Activated naive CD8-positive, alpha-beta T cell treated with anti-CD3 and anti-CD28 coated beads, Interleukin-2, amount 10 ng/mL, durations not matched to agents 7 days and 5 days (primary cell): ENCODE results near the gene RAB3GAP1. TPM values are rescaled to one million over a fixed set of nuclear protein-coding genes. Genes with fewer than 3 reads are reported as not detected.
A peak's percentile ranks its signal among the peaks of the same experiment; 100 is the strongest.
"Not testable (repeated sequence)": the region's sequence is repeated elsewhere in the genome, so short reads cannot be mapped to it uniquely, and the experiment has no call there.

Experiments
- ATAC-seq: fragments of 150-1000 bp; cut with Tn5 transposase; one replicate; pipeline ENCODE4 v1.10.0; 2021; ENCODE audit warnings: low read depth, moderate library complexity
- POLR2A ChIA-PET: fragments of 350-600 bp; sonication (Branson Sonifier 250); formaldehyde crosslinking; loops from one replicate; lab custom pipeline; 2021; ENCODE audit warnings: antibody characterized with exemption; lab: Charles Lee
- DNase-seq: peaks from one replicate; pipeline ENCODE4 v3.0.0; 2021
- H3K27ac Mint-ChIP-seq: one replicate; pipeline ENCODE4 v1.8.0; 2022; ENCODE audit warnings: mild to moderate bottlenecking, mixed read lengths
- H3K27me3 Mint-ChIP-seq: one replicate; pipeline ENCODE4 v1.8.0; 2022; ENCODE audit warnings: mild to moderate bottlenecking, moderate library complexity, mixed read lengths
- H3K36me3 Mint-ChIP-seq: one replicate; pipeline ENCODE4 v1.8.0; 2021; ENCODE audit warnings: mild to moderate bottlenecking, mixed read lengths
- H3K4me1 Mint-ChIP-seq: one replicate; pipeline ENCODE4 v1.8.0; 2021; ENCODE audit warnings: mixed read lengths
- H3K4me3 Mint-ChIP-seq: one replicate; pipeline ENCODE4 v1.8.0; 2022; ENCODE audit warnings: mild to moderate bottlenecking, moderate library complexity, mixed read lengths
- H3K9me3 Mint-ChIP-seq: one replicate; pipeline ENCODE4 v1.8.0; 2021; ENCODE audit warnings: mixed read lengths
- total RNA-seq, 2 experiments: library from RNA; stranded (reverse); gene quantifications; one replicate each; pipeline ENCODE4 v1.2.3, GENCODE V29; 2021

Gene RAB3GAP1
- total RNA-seq, 2 experiments from 2014 or later: 22.9 to 24.0 TPM

- Mint-ChIP-seq H3K27me3 (no peaks in the 10 kb centered on the region), H3K9me3 (peaks cover 1% of the 10 kb centered on the region), H3K4me1 (peaks cover 21% of the 10 kb centered on the region), H3K4me3 (peak overlapping the region; percentile 67), H3K27ac (peak overlapping the region; percentile 33), H3K36me3 (peaks cover 40% of the 10 kb centered on the region)
- ATAC-seq: no peak
- no peak for DNase-seq
- POLR2A ChIA-PET: no interaction called here
Observed at GRCh38 chr2:135099802-135100483, 47.9 kb downstream of the RAB3GAP1 start.

- H3K27me3 Mint-ChIP-seq: no peaks in the 10 kb centered on the region
- peak overlapping the region; percentile 41 for H3K4me3 Mint-ChIP-seq
- no peak for DNase-seq
- peaks cover 1% of the 10 kb centered on the region for H3K9me3 Mint-ChIP-seq
- H3K27ac Mint-ChIP-seq: peak overlapping the region; percentile 66
- peak; percentile 65 for ATAC-seq
- H3K4me1 Mint-ChIP-seq: peaks cover 18% of the 10 kb centered on the region
- POLR2A ChIA-PET: no interaction called here
- peaks cover 49% of the 10 kb centered on the region for H3K36me3 Mint-ChIP-seq
Observed at GRCh38 chr2:135103843-135104242, 51.8 kb downstream of the RAB3GAP1 start.

DNA sequence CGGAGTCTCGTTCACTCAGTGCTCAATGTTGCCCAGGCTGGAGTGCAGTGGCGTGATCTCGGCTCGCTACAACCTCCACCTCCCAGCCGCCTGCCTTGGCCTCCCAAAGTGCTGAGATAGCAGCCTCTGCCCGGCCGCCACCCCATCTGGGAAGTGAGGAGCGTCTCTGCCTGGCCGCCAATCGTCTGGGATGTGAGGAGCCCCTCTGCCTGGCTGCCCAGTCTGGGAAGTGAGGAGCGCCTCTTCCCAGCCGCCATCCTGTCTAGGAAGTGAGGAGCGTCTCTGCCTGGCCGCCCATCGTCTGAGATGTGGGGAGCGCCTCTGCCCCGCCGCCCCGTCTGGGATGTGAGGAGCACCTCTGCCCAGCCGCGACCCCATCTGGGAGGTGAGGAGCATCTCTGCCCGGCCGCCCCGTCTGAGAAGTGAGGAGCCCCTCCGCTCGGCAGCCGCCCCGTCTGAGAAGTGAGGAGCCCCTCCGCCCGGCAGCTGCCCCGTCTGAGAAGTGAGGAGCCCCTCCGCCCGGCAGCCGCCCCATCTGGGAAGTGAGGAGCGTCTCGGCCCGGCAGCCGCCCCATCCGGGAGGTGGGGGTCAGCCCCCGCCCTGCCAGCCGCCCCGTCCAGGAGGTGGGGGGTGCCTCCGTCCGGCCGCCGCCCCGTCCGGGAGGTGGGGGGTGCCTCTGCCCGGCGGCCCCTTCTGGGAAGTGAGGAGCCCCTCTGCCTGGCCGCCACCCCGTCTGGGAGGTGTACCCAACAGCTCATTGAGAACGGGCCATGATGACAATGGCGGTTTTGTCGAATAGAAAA is 53.6 kb downstream of the RAB3GAP1 start:
- ATAC-seq, DNase-seq, H3K4me3 Mint-ChIP-seq, POLR2A ChIA-PET, H3K27ac Mint-ChIP-seq, H3K4me1 Mint-ChIP-seq, H3K27me3 Mint-ChIP-seq, H3K9me3 Mint-ChIP-seq: not testable (repeated sequence)
- H3K36me3 Mint-ChIP-seq: peaks cover 48% of the 10 kb centered on the region

- peaks cover 9% of the 10 kb centered on the region for H3K36me3 Mint-ChIP-seq
- ATAC-seq (no peak), DNase-seq (no peak)
- POLR2A ChIA-PET: no interaction called here
- H3K4me1 Mint-ChIP-seq: no peaks in the 10 kb centered on the region
- no peaks in the 10 kb centered on the region for H3K27me3 Mint-ChIP-seq
- no peak overlapping the region for H3K27ac Mint-ChIP-seq
- H3K4me3 Mint-ChIP-seq: no peak overlapping the region
- peaks cover 2% of the 10 kb centered on the region for H3K9me3 Mint-ChIP-seq
Observed at GRCh38 chr2:135113322-135113721, 61.2 kb downstream of the RAB3GAP1 start.

DNA sequence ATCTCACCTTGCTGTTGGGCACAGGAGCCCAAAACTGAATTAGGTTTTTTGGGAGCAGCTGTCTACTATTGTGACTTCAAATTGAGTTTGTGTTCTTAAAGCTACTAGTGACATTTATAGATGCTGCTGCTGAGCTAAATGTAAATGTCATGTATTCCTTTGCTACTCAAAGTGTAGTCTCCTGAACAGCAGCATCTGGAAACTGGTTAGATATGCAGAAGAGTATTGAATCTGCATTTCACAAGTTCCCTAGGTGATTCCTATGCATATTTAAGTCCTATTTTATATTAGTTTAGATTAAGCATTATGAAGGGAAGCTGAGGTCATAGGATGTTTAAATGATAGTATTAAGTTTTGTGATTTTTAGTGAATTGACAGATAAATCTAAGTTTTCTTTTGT is 67.5 kb downstream of the RAB3GAP1 start:
- no peak overlapping the region for H3K27ac Mint-ChIP-seq
- no peak for ATAC-seq
- H3K27me3 Mint-ChIP-seq: no peaks in the 10 kb centered on the region
- DNase-seq: no peak
- H3K36me3 Mint-ChIP-seq: peaks cover 14% of the 10 kb centered on the region
- H3K9me3 Mint-ChIP-seq: no peaks in the 10 kb centered on the region
- no peak overlapping the region for H3K4me3 Mint-ChIP-seq
- POLR2A ChIA-PET: no interaction called here
- H3K4me1 Mint-ChIP-seq: peaks cover 3% of the 10 kb centered on the region

DNA sequence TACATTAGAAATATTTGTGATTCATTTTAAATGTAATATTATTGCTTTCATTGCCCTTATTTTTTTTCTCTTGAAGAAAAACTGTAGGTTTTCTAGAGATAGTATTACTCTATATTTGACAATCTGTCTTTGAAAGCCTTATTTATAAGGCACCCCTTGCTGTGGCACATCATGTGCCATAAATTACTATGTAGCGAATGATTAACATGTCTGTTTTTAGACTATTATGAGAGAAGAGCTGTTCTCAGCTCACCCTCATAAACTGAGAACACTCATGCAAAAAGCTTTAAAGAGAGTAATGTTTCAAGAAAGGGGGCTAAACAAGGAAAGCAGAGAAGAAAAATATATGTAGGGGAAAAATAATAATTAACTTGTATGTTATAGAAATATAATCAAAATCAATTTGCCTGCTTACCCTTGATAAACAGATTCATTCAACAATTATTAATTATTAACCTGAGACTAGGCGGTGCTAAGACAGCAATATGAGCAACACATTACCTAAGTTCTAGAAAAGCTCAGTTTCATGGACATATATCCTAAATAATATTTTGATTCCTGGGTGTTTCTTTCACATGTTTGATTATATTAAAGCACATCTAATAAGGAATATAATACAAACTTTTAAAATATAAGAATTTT is 69.0 kb downstream of the RAB3GAP1 start:
- no peaks in the 10 kb centered on the region for H3K9me3 Mint-ChIP-seq
- ATAC-seq (no peak), DNase-seq (no peak)
- H3K36me3 Mint-ChIP-seq: peaks cover 14% of the 10 kb centered on the region
- H3K27me3 Mint-ChIP-seq: no peaks in the 10 kb centered on the region
- no peak overlapping the region for H3K4me3 Mint-ChIP-seq
- POLR2A ChIA-PET: no interaction called here
- peaks cover 3% of the 10 kb centered on the region for H3K4me1 Mint-ChIP-seq
- H3K27ac Mint-ChIP-seq: no peak overlapping the region

DNA sequence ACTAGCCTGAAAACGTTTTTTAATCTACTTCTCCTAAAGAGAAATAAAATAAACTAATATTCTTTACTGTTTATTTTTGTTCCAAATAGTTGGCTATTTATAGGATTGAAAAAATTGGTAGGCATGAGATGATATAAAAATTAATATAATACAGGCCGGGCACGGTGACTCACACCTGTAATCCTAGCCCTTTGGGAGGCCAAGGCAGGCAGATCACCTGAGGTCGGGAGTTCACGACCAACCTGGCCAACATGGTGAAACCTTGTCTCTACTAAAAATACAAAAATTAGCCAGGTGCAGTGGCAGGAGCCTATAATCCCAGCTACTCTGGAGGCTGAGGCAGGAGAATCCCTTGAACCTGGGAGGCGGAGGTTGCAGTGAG is 69.6 kb downstream of the RAB3GAP1 start:
- POLR2A ChIA-PET, H3K9me3 Mint-ChIP-seq, ATAC-seq, H3K27me3 Mint-ChIP-seq, H3K4me3 Mint-ChIP-seq, H3K27ac Mint-ChIP-seq, H3K4me1 Mint-ChIP-seq, DNase-seq: not testable (repeated sequence)
- peaks cover 14% of the 10 kb centered on the region for H3K36me3 Mint-ChIP-seq

GRCh38 chr2:135124924-135125886 is 73.1 kb downstream of the RAB3GAP1 start:
- Mint-ChIP-seq H3K4me3 (no peak overlapping the region), H3K9me3 (no peaks in the 10 kb centered on the region), H3K27ac (no peak overlapping the region), H3K4me1 (no peaks in the 10 kb centered on the region), H3K27me3 (no peaks in the 10 kb centered on the region), H3K36me3 (peaks cover 15% of the 10 kb centered on the region)
- DNase-seq (no peak), ATAC-seq (no peak)
- POLR2A ChIA-PET: no interaction called here

- Mint-ChIP-seq H3K4me3 (no peak overlapping the region), H3K27ac (no peak overlapping the region), H3K27me3 (no peaks in the 10 kb centered on the region), H3K4me1 (peaks cover 1% of the 10 kb centered on the region), H3K9me3 (no peaks in the 10 kb centered on the region), H3K36me3 (peaks cover 15% of the 10 kb centered on the region)
- POLR2A ChIA-PET: no interaction called here
- DNase-seq (no peak), ATAC-seq (no peak)
Observed at GRCh38 chr2:135125940-135126339, 73.8 kb downstream of the RAB3GAP1 start.

DNA sequence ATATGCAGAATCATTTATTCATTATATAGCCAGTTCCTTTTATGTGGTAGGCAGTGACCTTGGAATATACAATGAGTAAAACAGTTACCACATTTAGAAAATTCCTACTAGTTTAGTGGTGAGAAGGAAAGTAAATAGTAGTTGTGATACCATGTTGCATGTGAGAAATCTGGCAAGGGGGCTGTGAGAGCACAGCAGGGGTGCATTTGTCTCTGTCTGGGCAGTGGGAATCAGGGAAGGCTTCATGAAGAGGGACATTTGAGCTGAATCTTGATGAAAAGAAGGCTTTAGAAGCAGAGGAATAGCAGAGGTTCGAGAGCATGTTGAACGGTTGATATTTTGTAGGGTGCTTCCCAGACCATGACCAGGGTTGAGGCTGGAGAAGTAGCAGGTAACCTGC is 78.7 kb downstream of the RAB3GAP1 start:
- DNase-seq (no peak), ATAC-seq (no peak)
- POLR2A ChIA-PET: no interaction called here
- peaks cover 4% of the 10 kb centered on the region for H3K4me1 Mint-ChIP-seq
- peaks cover 41% of the 10 kb centered on the region for H3K36me3 Mint-ChIP-seq
- no peaks in the 10 kb centered on the region for H3K9me3 Mint-ChIP-seq
- H3K27me3 Mint-ChIP-seq: no peaks in the 10 kb centered on the region
- H3K27ac Mint-ChIP-seq: peak overlapping the region; percentile 0
- no peak overlapping the region for H3K4me3 Mint-ChIP-seq

- Mint-ChIP-seq H3K4me3 (no peak overlapping the region), H3K9me3 (no peaks in the 10 kb centered on the region), H3K36me3 (peaks cover 47% of the 10 kb centered on the region), H3K4me1 (peaks cover 4% of the 10 kb centered on the region), H3K27ac (no peak overlapping the region), H3K27me3 (no peaks in the 10 kb centered on the region)
- no peak for ATAC-seq
- POLR2A ChIA-PET: no interaction called here
- DNase-seq: no peak
Observed at GRCh38 chr2:135132314-135132713, 80.2 kb downstream of the RAB3GAP1 start.

DNA sequence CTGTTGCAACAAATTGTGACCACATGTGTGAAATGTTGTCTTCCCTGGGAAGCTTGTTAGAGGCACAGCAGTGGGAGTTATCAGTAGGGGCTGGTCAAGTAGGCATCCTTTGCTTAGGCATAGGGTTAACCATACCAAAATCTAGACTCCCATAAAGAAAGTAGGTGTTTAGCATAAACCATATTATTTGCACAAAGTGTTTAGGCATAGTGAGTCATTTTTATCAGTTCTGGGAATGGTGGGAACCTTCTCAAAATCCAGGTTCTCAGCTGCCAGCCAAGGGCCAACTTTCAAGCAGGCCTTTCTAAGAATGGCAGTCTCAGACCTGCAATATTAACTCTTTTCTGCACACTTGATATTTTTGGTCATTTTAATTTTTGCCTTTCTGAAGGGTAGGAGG is 88.5 kb downstream of the RAB3GAP1 start:
- Mint-ChIP-seq H3K27ac (no peak overlapping the region), H3K27me3 (no peaks in the 10 kb centered on the region), H3K36me3 (peaks cover 63% of the 10 kb centered on the region), H3K4me3 (no peak overlapping the region), H3K9me3 (peaks cover 17% of the 10 kb centered on the region), H3K4me1 (peaks cover 1% of the 10 kb centered on the region)
- no peak for DNase-seq
- no peak for ATAC-seq
- POLR2A ChIA-PET: no interaction called here

DNA sequence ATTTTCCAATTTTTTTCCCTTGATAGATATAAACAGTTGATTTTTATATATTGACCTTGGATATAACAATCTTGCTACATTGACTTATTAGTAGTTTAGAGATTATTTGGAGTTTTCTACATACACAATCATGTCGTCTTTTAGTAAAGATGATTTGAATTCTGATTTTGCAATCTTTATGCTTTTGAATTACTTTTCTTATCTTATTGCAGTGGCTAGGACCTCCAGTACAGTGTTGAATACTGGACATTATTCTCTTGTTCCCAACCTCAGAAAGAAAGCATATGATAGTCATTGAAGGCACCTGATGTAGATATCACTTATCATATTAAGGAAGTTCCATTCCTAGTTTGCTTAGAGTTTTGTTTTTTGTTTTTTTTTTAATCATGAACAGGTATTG is 90.2 kb downstream of the RAB3GAP1 start:
- ATAC-seq: no peak
- Mint-ChIP-seq H3K27me3 (no peaks in the 10 kb centered on the region), H3K4me3 (no peak overlapping the region), H3K27ac (no peak overlapping the region), H3K36me3 (peaks cover 54% of the 10 kb centered on the region), H3K4me1 (peaks cover 1% of the 10 kb centered on the region), H3K9me3 (peaks cover 17% of the 10 kb centered on the region)
- DNase-seq: no peak
- POLR2A ChIA-PET: no interaction called here
